ENCODE results near the gene APLNR. TPM values are rescaled to one million over a fixed set of nuclear protein-coding genes. Genes with fewer than 3 reads are reported as not detected.

The APLNR gene
- total and polyA plus RNA-seq, 2 of the 8 experiments (the other 6 are each of a cell fraction or from before 2014, with no cell fraction given), result 0.80 TPM; not detected in 1

DNA sequence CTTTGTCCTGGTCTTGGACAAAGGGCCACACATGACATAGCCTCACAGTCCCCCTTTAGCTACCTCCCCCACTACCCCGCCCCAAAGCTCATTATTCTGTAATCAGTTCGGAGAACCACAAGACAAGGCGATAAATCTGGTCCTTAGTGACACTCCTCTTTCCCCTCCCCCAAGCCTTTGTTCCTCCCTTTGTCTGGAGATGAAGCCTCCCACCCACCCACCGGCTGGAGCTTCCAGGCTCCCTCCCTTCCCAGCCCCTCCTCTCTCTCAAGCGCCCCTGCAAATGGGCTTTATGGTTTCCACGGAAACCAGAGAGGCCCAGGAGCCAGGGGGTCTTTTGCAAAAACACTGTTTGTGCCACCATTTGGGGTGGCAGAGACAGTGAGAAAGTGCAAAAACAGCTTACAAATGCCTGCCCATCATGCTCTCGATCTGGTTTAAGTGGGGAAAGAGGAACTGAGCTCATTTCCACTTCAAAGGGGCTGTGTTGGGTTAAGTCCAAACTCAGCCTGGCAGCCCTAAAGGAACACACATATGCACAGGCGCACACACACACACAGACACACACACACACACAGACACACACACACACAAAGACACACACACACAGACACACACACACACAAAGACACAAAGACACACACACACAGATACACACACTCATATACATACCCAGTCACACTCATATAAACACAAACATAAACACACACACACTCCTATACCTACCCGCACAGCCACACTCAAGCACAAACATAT lies 23.5 kb downstream of the APLNR start (continued):
- TF ChIP-seq BRCA1 (IDR thresholded peaks at IDR 0.05; ENCODE audit: low read depth, low read length), result no peak
- no peak for TF ChIP-seq KDM1A (IDR thresholded peaks at IDR 0.05; ENCODE audit: borderline replicate concordance, low read length)
- TF ChIP-seq RXRA (IDR thresholded peaks at IDR 0.05; ENCODE audit: insufficient read depth, low read depth, low read length), result no peak
- no peak for TF ChIP-seq TBP (IDR thresholded peaks at IDR 0.05; ENCODE audit: low read depth, low read length)
- TF ChIP-seq KDM5A (IDR thresholded peaks at IDR 0.05; ENCODE audit: low read length), result no peak
- TF ChIP-seq NANOG (IDR thresholded peaks at IDR 0.05; ENCODE audit: insufficient read depth, low read depth, low read length, poor library complexity, severe bottlenecking), result peak; percentile 6
- no peak for TF ChIP-seq POLR2AphosphoS5 (IDR thresholded peaks at IDR 0.05; ENCODE audit: low read depth, low read length)
- TF ChIP-seq, protein P1, sequence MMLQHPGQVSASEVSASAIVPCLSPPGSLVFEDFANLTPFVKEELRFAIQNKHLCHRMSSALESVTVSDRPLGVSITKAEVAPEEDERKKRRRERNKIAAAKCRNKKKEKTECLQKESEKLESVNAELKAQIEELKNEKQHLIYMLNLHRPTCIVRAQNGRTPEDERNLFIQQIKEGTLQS (IDR thresholded peaks at IDR 0.05; ENCODE audit: insufficient read depth, low read depth, low read length), result no peak
- TF ChIP-seq ZNF274 (IDR thresholded peaks at IDR 0.05; ENCODE audit: borderline replicate concordance, extremely low read depth, low read length), result no peak
- TF ChIP-seq, protein P2, sequence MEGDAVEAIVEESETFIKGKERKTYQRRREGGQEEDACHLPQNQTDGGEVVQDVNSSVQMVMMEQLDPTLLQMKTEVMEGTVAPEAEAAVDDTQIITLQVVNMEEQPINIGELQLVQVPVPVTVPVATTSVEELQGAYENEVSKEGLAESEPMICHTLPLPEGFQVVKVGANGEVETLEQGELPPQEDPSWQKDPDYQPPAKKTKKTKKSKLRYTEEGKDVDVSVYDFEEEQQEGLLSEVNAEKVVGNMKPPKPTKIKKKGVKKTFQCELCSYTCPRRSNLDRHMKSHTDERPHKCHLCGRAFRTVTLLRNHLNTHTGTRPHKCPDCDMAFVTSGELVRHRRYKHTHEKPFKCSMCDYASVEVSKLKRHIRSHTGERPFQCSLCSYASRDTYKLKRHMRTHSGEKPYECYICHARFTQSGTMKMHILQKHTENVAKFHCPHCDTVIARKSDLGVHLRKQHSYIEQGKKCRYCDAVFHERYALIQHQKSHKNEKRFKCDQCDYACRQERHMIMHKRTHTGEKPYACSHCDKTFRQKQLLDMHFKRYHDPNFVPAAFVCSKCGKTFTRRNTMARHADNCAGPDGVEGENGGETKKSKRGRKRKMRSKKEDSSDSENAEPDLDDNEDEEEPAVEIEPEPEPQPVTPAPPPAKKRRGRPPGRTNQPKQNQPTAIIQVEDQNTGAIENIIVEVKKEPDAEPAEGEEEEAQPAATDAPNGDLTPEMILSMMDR (IDR thresholded peaks at IDR 0.05; ENCODE audit: control extremely low read depth in 1 of 3, insufficient read depth in 1 of 3, low read depth in 1 of 3, low read length in 3 of 3), result no peak
